ENCODE data around the gene BABAM2. TPM values are rescaled to one million over a fixed set of nuclear protein-coding genes. Genes with fewer than 3 reads are reported as not detected.

BABAM2 gene
- total RNA-seq, 1 experiment from 2014 or later: 43.5 TPM

- Mint-ChIP-seq H3K27ac (ENCODE audit: unreplicated experiment) (no peak overlapping the region), H3K36me3 (ENCODE audit: insufficient read depth, unreplicated experiment) (no peaks in the 10 kb centered on the region), H3K4me3 (ENCODE audit: low read depth, unreplicated experiment) (no peak overlapping the region), H3K4me1 (ENCODE audit: low read depth, unreplicated experiment) (peaks cover 21% of the 10 kb centered on the region), H3K9me3 (ENCODE audit: low read depth, unreplicated experiment) (no peaks in the 10 kb centered on the region), H3K27me3 (ENCODE audit: unreplicated experiment) (no peaks in the 10 kb centered on the region)
- no peak for DNase-seq
- intact Hi-C loops (cut with micrococcal nuclease; ENCODE audit: unreplicated experiment): no loop called here
- TF ChIP-seq, protein P1, sequence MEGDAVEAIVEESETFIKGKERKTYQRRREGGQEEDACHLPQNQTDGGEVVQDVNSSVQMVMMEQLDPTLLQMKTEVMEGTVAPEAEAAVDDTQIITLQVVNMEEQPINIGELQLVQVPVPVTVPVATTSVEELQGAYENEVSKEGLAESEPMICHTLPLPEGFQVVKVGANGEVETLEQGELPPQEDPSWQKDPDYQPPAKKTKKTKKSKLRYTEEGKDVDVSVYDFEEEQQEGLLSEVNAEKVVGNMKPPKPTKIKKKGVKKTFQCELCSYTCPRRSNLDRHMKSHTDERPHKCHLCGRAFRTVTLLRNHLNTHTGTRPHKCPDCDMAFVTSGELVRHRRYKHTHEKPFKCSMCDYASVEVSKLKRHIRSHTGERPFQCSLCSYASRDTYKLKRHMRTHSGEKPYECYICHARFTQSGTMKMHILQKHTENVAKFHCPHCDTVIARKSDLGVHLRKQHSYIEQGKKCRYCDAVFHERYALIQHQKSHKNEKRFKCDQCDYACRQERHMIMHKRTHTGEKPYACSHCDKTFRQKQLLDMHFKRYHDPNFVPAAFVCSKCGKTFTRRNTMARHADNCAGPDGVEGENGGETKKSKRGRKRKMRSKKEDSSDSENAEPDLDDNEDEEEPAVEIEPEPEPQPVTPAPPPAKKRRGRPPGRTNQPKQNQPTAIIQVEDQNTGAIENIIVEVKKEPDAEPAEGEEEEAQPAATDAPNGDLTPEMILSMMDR (IDR thresholded peaks at IDR 0.05; ENCODE audit: unreplicated experiment): no peak
- BruUV-seq (replicated peaks): no TSS peak
- CTCF ChIA-PET: no interaction called here
These were observed 190.4 kb downstream of the BABAM2 start for GRCh38 chr2:28080911-28081310.

DNA sequence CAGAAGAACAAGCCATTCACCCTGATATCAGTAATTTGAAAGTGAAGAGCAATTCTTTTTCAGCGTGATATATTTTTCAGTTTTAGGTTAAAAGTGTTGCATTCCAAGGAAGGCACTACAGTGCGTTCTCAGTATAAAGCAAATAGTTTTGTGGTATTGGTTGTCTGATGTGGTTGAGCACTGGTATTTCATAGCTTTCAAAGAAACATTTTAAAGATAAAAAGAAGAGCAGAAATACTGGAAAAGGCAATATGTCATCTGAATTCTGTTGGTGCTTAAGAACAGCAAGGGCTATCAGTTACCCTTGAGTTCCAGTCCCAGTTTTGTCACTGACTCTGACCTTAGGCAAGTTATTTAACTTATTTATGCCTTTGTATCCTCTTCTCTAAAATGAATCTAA, 191.6 kb downstream of the BABAM2 start:
- Mint-ChIP-seq H3K4me1 (ENCODE audit: low read depth, unreplicated experiment) (peaks cover 20% of the 10 kb centered on the region), H3K9me3 (ENCODE audit: low read depth, unreplicated experiment) (no peaks in the 10 kb centered on the region), H3K4me3 (ENCODE audit: low read depth, unreplicated experiment) (no peak overlapping the region), H3K27me3 (ENCODE audit: unreplicated experiment) (no peaks in the 10 kb centered on the region), H3K27ac (ENCODE audit: unreplicated experiment) (no peak overlapping the region), H3K36me3 (ENCODE audit: insufficient read depth, unreplicated experiment) (no peaks in the 10 kb centered on the region)
- no TSS peak for BruUV-seq (replicated peaks)
- intact Hi-C loops (cut with micrococcal nuclease; ENCODE audit: unreplicated experiment): no loop called here
- DNase-seq: no peak
- CTCF ChIA-PET: no interaction called here
- TF ChIP-seq, protein P1 (IDR thresholded peaks at IDR 0.05; ENCODE audit: unreplicated experiment): no peak

DNA sequence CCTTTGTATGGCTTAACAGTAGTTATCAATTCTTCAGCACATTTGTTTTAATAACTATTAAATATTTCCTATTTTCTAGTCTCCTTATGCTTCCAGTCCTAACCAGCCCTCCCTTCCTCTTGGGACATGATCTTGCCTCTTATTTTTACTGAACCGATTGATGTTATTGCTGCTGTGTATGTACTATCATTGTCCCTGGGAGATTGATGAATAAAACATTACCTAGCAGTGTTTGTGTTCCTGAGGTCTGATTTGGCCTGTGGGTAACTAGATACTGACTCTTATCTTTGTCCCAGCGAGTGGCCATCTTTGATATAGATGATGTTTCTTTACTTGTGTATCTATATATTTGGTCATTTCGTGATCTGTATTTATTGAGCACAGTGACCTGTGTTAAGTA, 192.9 kb downstream of the BABAM2 start:
- no peak overlapping the region for H3K27ac Mint-ChIP-seq (ENCODE audit: unreplicated experiment)
- H3K9me3 Mint-ChIP-seq (ENCODE audit: low read depth, unreplicated experiment): no peaks in the 10 kb centered on the region
- H3K4me1 Mint-ChIP-seq (ENCODE audit: low read depth, unreplicated experiment): peaks cover 7% of the 10 kb centered on the region
- H3K27me3 Mint-ChIP-seq (ENCODE audit: unreplicated experiment): no peaks in the 10 kb centered on the region
- H3K4me3 Mint-ChIP-seq (ENCODE audit: low read depth, unreplicated experiment): no peak overlapping the region
- intact Hi-C loops (cut with micrococcal nuclease; ENCODE audit: unreplicated experiment): no loop called here
- no peaks in the 10 kb centered on the region for H3K36me3 Mint-ChIP-seq (ENCODE audit: insufficient read depth, unreplicated experiment)
- CTCF ChIA-PET: no interaction called here
- DNase-seq: no peak
- BruUV-seq (replicated peaks): no TSS peak
- TF ChIP-seq, protein P1 (IDR thresholded peaks at IDR 0.05; ENCODE audit: unreplicated experiment): no peak

- no peak for DNase-seq
- Mint-ChIP-seq H3K4me3 (ENCODE audit: low read depth, unreplicated experiment) (no peak overlapping the region), H3K9me3 (ENCODE audit: low read depth, unreplicated experiment) (no peaks in the 10 kb centered on the region), H3K27ac (ENCODE audit: unreplicated experiment) (no peak overlapping the region), H3K27me3 (ENCODE audit: unreplicated experiment) (no peaks in the 10 kb centered on the region), H3K4me1 (ENCODE audit: low read depth, unreplicated experiment) (no peaks in the 10 kb centered on the region), H3K36me3 (ENCODE audit: insufficient read depth, unreplicated experiment) (no peaks in the 10 kb centered on the region)
- TF ChIP-seq, protein P1 (IDR thresholded peaks at IDR 0.05; ENCODE audit: unreplicated experiment): no peak
- no TSS peak for BruUV-seq (replicated peaks)
- CTCF ChIA-PET: no interaction called here
- intact Hi-C loops (cut with micrococcal nuclease; ENCODE audit: unreplicated experiment): no loop called here
These were observed 194.0 kb downstream of the BABAM2 start for GRCh38 chr2:28084564-28084963.

GRCh38 chr2:28085201-28085600, 194.7 kb downstream of the BABAM2 start:
- Mint-ChIP-seq H3K4me1 (ENCODE audit: low read depth, unreplicated experiment) (no peaks in the 10 kb centered on the region), H3K4me3 (ENCODE audit: low read depth, unreplicated experiment) (no peak overlapping the region), H3K36me3 (ENCODE audit: insufficient read depth, unreplicated experiment) (no peaks in the 10 kb centered on the region), H3K27me3 (ENCODE audit: unreplicated experiment) (no peaks in the 10 kb centered on the region), H3K27ac (ENCODE audit: unreplicated experiment) (no peak overlapping the region), H3K9me3 (ENCODE audit: low read depth, unreplicated experiment) (no peaks in the 10 kb centered on the region)
- intact Hi-C loops (cut with micrococcal nuclease; ENCODE audit: unreplicated experiment): no loop called here
- TF ChIP-seq, protein P1 (IDR thresholded peaks at IDR 0.05; ENCODE audit: unreplicated experiment): no peak
- no TSS peak for BruUV-seq (replicated peaks)
- no peak for DNase-seq
- CTCF ChIA-PET: no interaction called here
